Neutrophil (primary cell): ENCODE results near the gene FBXL5.

ENCODE experiments used
- H3K27ac ChIP-seq: fragments of 200-600 bp; sonication (generic); 2 replicates; pipeline ENCODE4 v1.5.1; 2016; ENCODE audit warnings: mild to moderate bottlenecking, moderate library complexity
- H3K27me3 ChIP-seq: fragments of 200-600 bp; sonication (generic); 2 replicates; pipeline ENCODE4 v1.6.0; 2016; ENCODE audit warnings: mild to moderate bottlenecking
- H3K36me3 ChIP-seq: fragments of 200-600 bp; sonication (generic); 2 replicates; pipeline ENCODE4 v1.5.1; 2017
- H3K4me1 ChIP-seq, 2 experiments: fragments of 200-600 bp in 1 of 2; sonication (generic) in 1 of 2; 1 replicate in 1 of 2; 2 replicates in 1 of 2; pipeline versions ENCODE4 v1.5.1 to v1.6.1; 2013 to 2016; ENCODE audit warnings: low read depth in 1 of 2, low read length in 1 of 2, mild to moderate bottlenecking in 1 of 2, moderate library complexity in 1 of 2; ENCODE audit not compliant: control insufficient read depth in 1 of 2, insufficient read depth in 1 of 2
- H3K4me3 ChIP-seq, 2 experiments: fragments of 200-600 bp in 1 of 2; sonication (generic) in 1 of 2; 1 replicate in 1 of 2; 2 replicates in 1 of 2; pipeline ENCODE4 v1.5.1; 2013 to 2016; ENCODE audit warnings: low read depth in 1 of 2, low read length in 1 of 2, mild to moderate bottlenecking in 1 of 2, moderate library complexity in 1 of 2
- H3K9me3 ChIP-seq: fragments of 200-600 bp; sonication (generic); 2 replicates; pipeline ENCODE4 v1.5.1; 2016
- TF ChIP-seq, protein P1 (sequence below): fragments of 200-600 bp; sonication (generic); IDR thresholded peaks from 2 replicates; pipeline ENCODE4 v1.5.1; 2016; ENCODE audit warnings: antibody characterized with exemption

FBXL5 gene

DNA sequence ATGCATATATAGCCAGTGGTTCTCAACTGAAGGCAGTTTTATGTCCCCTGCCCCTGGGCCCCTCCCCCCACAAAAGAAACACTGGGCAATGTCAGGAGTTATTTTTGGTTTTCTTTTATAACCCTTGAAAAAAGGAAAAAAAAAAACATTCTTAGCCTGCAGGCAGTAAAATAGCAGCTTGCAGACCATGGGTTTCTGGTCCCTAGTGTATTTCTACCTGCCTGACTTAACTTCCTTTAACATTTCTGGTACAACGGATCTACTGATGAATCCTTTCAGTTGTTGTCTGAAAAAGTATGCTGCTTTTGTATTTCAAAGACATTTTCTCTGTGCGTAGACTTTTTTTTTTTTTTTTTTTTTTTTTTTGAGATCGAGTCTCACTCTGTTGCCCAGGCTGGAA is 15.4 kb upstream of the FBXL5 start:
- peaks cover 90 to 91% of the 10 kb centered on the region in 2 experiments for H3K4me1 ChIP-seq
- no peaks in the 10 kb centered on the region for H3K9me3 ChIP-seq
- peak overlapping the region; percentile 99 for H3K27ac ChIP-seq
- no peaks in the 10 kb centered on the region for H3K36me3 ChIP-seq
- TF ChIP-seq, protein P1, sequence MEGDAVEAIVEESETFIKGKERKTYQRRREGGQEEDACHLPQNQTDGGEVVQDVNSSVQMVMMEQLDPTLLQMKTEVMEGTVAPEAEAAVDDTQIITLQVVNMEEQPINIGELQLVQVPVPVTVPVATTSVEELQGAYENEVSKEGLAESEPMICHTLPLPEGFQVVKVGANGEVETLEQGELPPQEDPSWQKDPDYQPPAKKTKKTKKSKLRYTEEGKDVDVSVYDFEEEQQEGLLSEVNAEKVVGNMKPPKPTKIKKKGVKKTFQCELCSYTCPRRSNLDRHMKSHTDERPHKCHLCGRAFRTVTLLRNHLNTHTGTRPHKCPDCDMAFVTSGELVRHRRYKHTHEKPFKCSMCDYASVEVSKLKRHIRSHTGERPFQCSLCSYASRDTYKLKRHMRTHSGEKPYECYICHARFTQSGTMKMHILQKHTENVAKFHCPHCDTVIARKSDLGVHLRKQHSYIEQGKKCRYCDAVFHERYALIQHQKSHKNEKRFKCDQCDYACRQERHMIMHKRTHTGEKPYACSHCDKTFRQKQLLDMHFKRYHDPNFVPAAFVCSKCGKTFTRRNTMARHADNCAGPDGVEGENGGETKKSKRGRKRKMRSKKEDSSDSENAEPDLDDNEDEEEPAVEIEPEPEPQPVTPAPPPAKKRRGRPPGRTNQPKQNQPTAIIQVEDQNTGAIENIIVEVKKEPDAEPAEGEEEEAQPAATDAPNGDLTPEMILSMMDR: no peak
- H3K4me3 ChIP-seq: no peak overlapping the region
- no peaks in the 10 kb centered on the region for H3K27me3 ChIP-seq

DNA sequence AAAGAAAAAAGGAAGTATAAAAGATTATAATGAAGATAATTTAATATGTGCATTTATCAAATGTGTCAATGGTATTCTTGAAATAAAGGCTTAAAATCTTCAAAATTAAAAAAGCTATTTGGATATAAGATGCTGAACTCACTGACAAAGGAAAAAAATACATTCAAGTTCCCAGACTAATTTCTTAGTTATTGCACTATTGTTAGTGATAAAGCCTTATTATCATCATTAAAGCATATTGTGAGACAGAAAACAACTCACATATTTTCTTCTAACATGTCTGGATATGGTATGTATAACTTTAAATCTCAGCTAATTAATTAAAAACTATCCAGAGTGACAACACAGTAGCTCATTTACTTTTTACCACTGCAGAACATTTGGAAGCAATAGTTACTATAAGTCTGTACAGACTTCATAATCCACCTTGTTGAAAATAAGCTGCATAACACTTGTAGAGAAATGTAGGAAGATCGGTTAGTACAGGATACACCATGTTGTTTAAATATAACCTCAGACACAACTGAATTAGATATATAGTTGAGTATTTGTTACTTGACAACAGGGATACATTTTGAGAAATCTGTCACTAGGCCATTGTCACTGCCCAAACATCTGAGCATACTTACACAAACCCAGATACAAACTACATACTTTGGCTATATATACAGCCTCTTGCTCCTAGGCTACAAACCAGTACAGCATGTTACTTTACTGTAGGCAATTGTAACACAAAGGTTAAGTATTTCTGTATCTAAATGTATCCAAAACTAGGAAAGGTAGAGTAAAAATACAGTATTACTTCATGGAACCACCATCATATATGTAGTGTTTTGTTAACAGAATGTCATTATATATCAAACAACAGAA is 13.6 kb upstream of the FBXL5 start:
- Histone ChIP-seq H3K36me3 (no peaks in the 10 kb centered on the region), H3K4me3 (no peak overlapping the region), H3K27me3 (no peaks in the 10 kb centered on the region), H3K4me1 (peaks cover 90 to 91% of the 10 kb centered on the region in 2 experiments), H3K27ac (peak overlapping the region; percentile 99), H3K9me3 (no peaks in the 10 kb centered on the region)
- TF ChIP-seq, protein P1: no peak

DNA sequence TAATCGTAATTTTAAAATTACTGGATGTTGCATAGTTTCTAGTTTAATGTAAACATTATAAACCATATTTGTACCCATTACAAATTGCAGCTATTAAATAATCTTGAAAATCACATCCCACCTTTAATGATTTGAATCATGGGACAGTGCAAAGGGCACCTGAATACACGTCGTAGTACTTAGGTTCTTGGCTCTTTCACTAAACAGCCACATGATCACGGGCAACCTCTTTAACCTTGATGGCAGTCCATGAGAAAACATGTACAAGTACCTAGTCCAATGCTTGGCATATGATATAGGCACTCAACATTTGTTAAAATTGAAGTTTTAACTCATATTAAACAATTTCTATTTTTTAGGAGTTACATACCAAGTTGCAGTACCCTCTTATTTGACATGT is 11.8 kb upstream of the FBXL5 start:
- Histone ChIP-seq H3K36me3 (no peaks in the 10 kb centered on the region), H3K9me3 (no peaks in the 10 kb centered on the region), H3K27ac (peak overlapping the region; percentile 99), H3K27me3 (no peaks in the 10 kb centered on the region), H3K4me3 (peak overlapping the region in 1 of 2 experiments; percentile 59), H3K4me1 (peaks cover 90 to 91% of the 10 kb centered on the region in 2 experiments)
- TF ChIP-seq, protein P1: no peak

DNA sequence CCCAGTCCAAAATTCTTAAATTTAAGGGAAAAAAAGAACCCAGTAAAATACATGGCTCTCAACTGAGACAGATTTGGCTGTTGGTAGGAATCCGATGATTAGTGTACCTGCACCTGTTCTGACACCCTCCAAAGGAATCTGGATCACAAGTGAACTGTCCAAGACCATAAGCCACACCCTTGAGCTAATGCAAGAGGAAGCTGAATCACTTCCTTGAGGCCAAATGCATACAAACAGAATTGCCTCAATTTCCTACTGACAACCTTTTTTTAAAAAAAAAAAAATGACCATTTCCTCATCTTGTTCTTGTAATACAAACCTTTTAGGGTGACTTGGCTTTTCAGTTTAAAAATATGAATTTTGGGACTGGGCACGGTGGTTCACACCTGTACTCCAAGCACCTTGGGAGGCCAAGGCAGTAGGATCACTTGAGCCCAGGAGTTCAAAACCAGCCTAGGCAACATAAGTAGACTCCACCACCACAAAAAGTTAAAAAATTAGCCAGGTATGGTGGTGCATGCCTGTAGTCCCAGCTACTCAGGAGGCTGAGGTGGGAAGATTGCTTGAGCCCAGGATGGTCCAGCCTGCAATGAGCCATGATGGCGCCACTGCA is 10.7 kb upstream of the FBXL5 start:
- H3K27me3 ChIP-seq: no peaks in the 10 kb centered on the region
- TF ChIP-seq, protein P1: peak; percentile 23
- no peaks in the 10 kb centered on the region for H3K9me3 ChIP-seq
- no peaks in the 10 kb centered on the region for H3K36me3 ChIP-seq
- peak overlapping the region; percentile 48 to 59 for H3K4me3 ChIP-seq
- peaks cover 93 to 94% of the 10 kb centered on the region in 2 experiments for H3K4me1 ChIP-seq
- peak overlapping the region; percentile 99 for H3K27ac ChIP-seq

DNA sequence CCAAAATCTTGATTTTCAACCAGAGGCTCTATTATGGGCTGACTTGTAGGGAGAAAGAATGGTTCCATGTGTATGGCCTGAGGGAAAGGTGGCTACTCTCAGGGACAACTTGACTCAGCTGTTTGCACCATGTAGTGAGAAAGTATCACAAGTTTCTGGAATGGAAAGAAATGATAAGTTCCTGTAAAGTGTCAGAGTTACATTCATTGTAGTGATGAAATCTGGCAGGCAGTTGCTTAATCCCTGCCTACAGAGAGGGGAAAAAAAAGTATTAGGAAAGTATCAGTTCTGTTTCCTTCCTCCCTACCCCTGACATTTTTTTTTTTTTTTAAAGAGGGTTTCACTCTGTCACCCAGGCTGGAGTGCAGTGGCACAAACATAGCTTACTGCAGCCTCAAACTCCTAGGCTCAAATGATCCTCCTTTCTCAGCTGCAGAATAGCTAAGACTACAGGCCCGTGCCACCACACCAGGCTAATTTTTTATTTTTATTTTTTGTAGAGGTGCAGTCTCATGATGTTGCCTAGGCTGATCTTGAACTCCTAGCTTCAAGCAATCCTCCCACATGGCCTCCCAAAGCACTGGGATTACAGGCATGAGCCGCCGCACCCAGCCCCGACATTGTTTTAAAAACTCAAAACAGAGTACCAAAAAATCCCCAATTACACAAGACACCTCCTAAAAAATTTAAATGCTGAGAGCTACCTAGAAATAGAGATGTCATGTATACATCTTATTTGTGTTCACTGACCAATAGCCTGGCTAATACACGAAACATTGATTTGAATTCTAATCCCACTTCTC is 4.8 kb upstream of the FBXL5 start:
- H3K9me3 ChIP-seq: no peaks in the 10 kb centered on the region
- peaks cover 14% of the 10 kb centered on the region for H3K36me3 ChIP-seq
- peak overlapping the region; percentile 99 for H3K27ac ChIP-seq
- no peaks in the 10 kb centered on the region for H3K27me3 ChIP-seq
- H3K4me1 ChIP-seq: peaks cover 76 to 92% of the 10 kb centered on the region in 2 experiments
- TF ChIP-seq, protein P1: no peak
- H3K4me3 ChIP-seq: peak overlapping the region; percentile 82 to 92
